BJ (cell line): ENCODE results near the gene ALPG. TPM values are rescaled to one million over a fixed set of nuclear protein-coding genes. Genes with fewer than 3 reads are reported as not detected.
"Not testable (repeated sequence)": the region's sequence is repeated elsewhere in the genome, so short reads cannot be mapped to it uniquely, and the experiment has no call there.

Source experiments
- CTCF ChIA-PET: fragments of 350-600 bp; formaldehyde crosslinking; extraction: SDS; loops from one replicate; lab custom pipeline; 2021; ENCODE audit warnings: antibody characterized with exemption, inconsistent platforms; lab: Yijun Ruan, JAX
- POLR2A ChIA-PET: fragments of 300-600 bp; sonication (Branson Sonifier 250); formaldehyde crosslinking; extraction: SDS; loops from one replicate; lab custom pipeline; 2021; ENCODE audit warnings: antibody characterized with exemption; lab: Charles Lee
- DNase-seq: peaks from one replicate; pipeline ENCODE4 v3.0.0-alpha.2; 2011; ENCODE audit warnings: low read depth
- H3K27me3 ChIP-seq: 2 replicates; pipeline ENCODE4 v1.6.0; 2011; ENCODE audit warnings: low read length; ENCODE audit not compliant: control insufficient read depth, insufficient read depth
- H3K36me3 ChIP-seq: 2 replicates; pipeline ENCODE4 v1.5.1; 2011; ENCODE audit warnings: low read length; ENCODE audit not compliant: control insufficient read depth, insufficient read depth
- H3K4me3 ChIP-seq: 2 replicates; pipeline ENCODE4 v1.5.1; 2011; ENCODE audit warnings: low read depth, mild to moderate bottlenecking, control low read depth, low read length
- CTCF ChIP-seq: IDR thresholded peaks from 2 replicates; pipeline ENCODE4 v1.5.1; 2011; ENCODE audit warnings: low read depth, mild to moderate bottlenecking, control low read depth, inconsistent platforms, low read length, moderate library complexity; ENCODE audit not compliant: insufficient read depth
- polyA plus RNA-seq: library from polyadenylated mRNA; depleted of rRNA; stranded (reverse); fragments of >200 nt; gene quantifications from 2 replicates; pipeline ENCODE4 v1.2.3, GENCODE V29; 2011

Gene ALPG
- polyA plus RNA-seq, 1 experiment: not detected

GRCh38 chr2:232447091-232447620 is 40.5 kb downstream of the ALPG start:
- Histone ChIP-seq H3K4me3 (no peak overlapping the region), H3K27me3 (no peaks in the 10 kb centered on the region; the same call in 1 of the 2 replicates), H3K36me3 (no peaks in the 10 kb centered on the region)
- ChIA-PET CTCF (interaction anchor here (0.7 to 1.9 kb wide), 17 partner anchors 10 to 551 kb away, joined by 3 to 11 read pairs (median 4); partner anchors contain the start of gene PRSS56), POLR2A (interaction anchor here (0.6 kb wide), 1 partner anchor 32 kb away, joined by 3 read pairs; no protein-coding TSS in a partner anchor)
- no peak for TF ChIP-seq CTCF
- no peak for DNase-seq

GRCh38 chr2:232447638-232448303 is 41.1 kb downstream of the ALPG start:
- ChIA-PET CTCF (interaction anchor here (0.7 to 1.9 kb wide), 12 partner anchors 10 to 549 kb away, joined by 3 to 11 read pairs (median 4); partner anchors contain the start of gene PRSS56), POLR2A (interaction anchor here (0.6 kb wide), 1 partner anchor 33 kb away, joined by 3 read pairs; no protein-coding TSS in a partner anchor)
- no peaks in the 10 kb centered on the region; the same call in 1 of the 2 replicates for H3K27me3 ChIP-seq
- no peaks in the 10 kb centered on the region for H3K36me3 ChIP-seq
- H3K4me3 ChIP-seq: no peak overlapping the region
- no peak for TF ChIP-seq CTCF
- no peak for DNase-seq

- Histone ChIP-seq H3K4me3 (no peak overlapping the region), H3K27me3 (no peaks in the 10 kb centered on the region; the same call in 1 of the 2 replicates), H3K36me3 (no peaks in the 10 kb centered on the region)
- ChIA-PET POLR2A (no interaction called here), CTCF (interaction anchor here (0.7 to 1.0 kb wide), 2 partner anchors 71 to 73 kb away, joined by 3 to 4 read pairs; partner anchors contain the start of gene PRSS56)
- no peak for TF ChIP-seq CTCF
- no peak for DNase-seq
Measured at GRCh38 chr2:232448304-232448690, 41.7 kb downstream of the ALPG start.

GRCh38 chr2:232449964-232450363 is 43.3 kb downstream of the ALPG start:
- Histone ChIP-seq H3K27me3 (no peaks in the 10 kb centered on the region; the same call in 1 of the 2 replicates), H3K36me3 (no peaks in the 10 kb centered on the region), H3K4me3 (no peak overlapping the region)
- CTCF ChIA-PET: no interaction called here
- no peak for TF ChIP-seq CTCF
- DNase-seq: no peak
- POLR2A ChIA-PET: no interaction called here

- DNase-seq, H3K36me3 ChIP-seq, H3K27me3 ChIP-seq, POLR2A ChIA-PET, H3K4me3 ChIP-seq: not testable (repeated sequence)
- CTCF ChIA-PET: interaction anchor here (0.8 to 1.7 kb wide), 2 partner anchors 12 to 631 kb away, joined by 3 read pairs; no protein-coding TSS in a partner anchor
Measured at GRCh38 chr2:232451645-232452044, 45.0 kb downstream of the ALPG start.
